Coronary artery (tissue), 2 donors: ENCODE measurements around the gene KIAA0040.

Experiments used
- DNase-seq: peaks from one replicate; pipeline ENCODE4 v3.0.0-alpha.2; 2017; ENCODE audit warnings: low spot score
- H3K27ac ChIP-seq, 2 donors: fragments of 200-600 bp; sonication (generic); one replicate each; pipeline ENCODE4 v1.5.1; 2016 to 2019
- H3K4me3 ChIP-seq: fragments of 200-600 bp; sonication (generic); 2 replicates; pipeline ENCODE4 v1.5.1; 2016; ENCODE audit warnings: mild to moderate bottlenecking, moderate library complexity
- CTCF ChIP-seq: fragments of 200-600 bp; sonication (generic); IDR thresholded peaks from one replicate; pipeline ENCODE4 v1.5.1; 2019; ENCODE audit warnings: antibody characterized with exemption

The KIAA0040 gene

DNA sequence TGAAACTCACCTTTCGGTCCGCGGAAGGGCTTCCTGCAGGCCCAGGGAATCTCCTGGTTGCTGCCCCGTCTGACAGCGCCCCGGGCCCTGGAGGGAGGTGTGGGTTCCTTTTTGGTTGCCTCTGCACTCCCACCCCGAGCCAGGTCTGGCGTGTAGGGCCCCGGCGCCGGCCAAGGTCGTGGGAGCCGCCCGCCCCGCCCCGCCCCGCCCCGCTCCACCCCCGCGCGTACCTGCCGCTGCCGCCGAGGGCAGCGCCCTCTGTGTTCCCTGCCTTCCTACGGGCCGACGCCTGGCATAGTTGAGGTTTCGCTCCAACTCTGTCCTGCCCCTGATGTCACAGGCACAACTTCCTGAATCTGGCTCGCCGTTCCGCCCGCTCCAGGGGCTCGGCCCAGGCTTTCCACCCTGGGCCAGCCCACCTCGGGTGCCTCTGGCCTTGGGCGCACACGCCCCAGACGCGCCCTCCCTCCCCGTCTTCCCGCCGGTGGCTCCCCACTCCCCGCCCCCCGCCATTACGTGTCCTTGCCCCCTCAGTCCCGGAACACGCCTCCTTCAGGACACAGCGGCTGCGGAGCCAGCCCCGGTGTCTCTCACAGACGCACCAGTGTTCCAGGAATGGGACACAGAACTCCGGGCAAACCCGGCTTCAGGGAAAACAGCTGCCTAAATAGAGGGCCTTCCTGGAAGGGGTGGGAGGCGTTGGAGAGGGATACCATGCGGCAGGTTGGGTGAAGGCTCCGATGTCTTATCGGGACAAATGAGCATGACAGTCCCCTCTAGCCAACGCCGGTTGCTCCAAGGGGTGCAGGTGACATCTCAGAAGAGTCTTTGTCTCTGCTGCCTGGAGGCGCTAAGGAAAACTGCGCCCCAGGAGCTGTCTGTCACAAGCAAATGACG is at the start of gene KIAA0040:
KIAA0040 (minus strand) TSS at position 147 of the 897 bp plus-strand sequence. CDS start 31,763 bp downstream, outside the sequence.
- DNase-seq, result peak; percentile 89
- TF ChIP-seq CTCF, result no peak
- Histone ChIP-seq H3K27ac (peak within 1 kb of the TSS; percentile 84 to 89), H3K4me3 (peak within 1 kb of the TSS; percentile 70)

- DNase-seq, result no peak
- TF ChIP-seq CTCF, result no peak
- H3K27ac ChIP-seq, result no peak overlapping the region
- H3K4me3 ChIP-seq, result no peak overlapping the region
These were observed 44.8 kb upstream of the KIAA0040 start for GRCh38 chr1:175237389-175237788.

DNA sequence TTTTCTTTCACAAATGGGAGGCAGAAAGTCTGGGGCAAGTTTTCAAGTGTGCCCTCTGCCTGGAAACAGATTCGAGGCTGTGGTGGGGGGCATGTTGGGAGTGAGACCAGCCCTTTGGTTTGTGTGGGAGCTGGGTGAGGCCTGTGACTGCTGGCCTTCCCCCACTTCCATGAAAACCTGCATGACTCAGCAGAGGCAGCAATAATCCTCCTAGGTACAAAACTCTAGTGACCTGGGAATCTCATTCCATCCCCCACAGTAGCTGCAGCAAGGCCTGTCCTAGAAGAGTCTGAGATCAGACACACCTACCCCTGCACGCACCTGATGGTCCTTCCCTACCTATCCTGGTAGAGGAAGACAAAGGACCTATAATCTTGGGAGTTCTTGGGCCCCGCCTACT is 42.1 kb upstream of the KIAA0040 start:
- no peak for DNase-seq
- Histone ChIP-seq H3K4me3 (no peak overlapping the region), H3K27ac (no peak overlapping the region)
- TF ChIP-seq CTCF, result no peak

GRCh38 chr1:175232335-175232734 is 39.8 kb upstream of the KIAA0040 start:
- no peak for TF ChIP-seq CTCF
- no peak for DNase-seq
- H3K4me3 ChIP-seq, result no peak overlapping the region

GRCh38 chr1:175225805-175226129 is 33.2 kb upstream of the KIAA0040 start:
- no peak overlapping the region for H3K27ac ChIP-seq
- no peak overlapping the region for H3K4me3 ChIP-seq
- TF ChIP-seq CTCF, result no peak
- no peak for DNase-seq

More at GRCh38 chr1:175232335-175232734, 39.8 kb upstream of the KIAA0040 start:
- no peak overlapping the region for H3K27ac ChIP-seq

DNA sequence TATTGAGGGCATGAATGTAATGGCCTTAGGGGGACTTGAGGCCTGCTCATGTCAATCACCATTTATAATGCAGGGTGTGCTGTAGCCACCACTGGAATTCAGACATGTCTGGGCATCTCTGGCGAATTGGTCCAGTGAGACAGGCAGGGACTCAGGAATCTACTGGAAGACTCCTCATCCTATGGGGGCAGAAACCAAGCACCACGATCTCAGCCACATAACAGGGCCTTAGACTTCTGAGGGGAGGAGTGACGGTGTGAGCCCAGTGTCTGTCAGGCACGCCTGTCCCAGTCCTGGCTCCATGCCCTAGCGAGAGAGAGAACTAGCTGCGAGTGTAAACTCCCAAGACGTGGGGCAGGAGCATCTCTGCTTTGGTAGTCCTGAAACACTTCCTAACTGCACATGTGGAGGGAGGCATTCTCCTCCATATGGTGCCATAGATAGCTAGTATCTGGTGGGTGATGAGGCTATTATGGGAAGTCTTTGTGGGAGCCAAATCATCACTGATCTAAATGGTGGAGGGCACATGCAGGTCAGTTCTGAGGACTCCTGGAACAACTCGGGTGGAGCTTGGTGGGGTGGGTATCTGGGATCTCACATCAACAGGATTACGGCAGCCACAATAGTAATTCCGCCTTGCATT is 29.8 kb upstream of the KIAA0040 start:
- no peak overlapping the region for H3K4me3 ChIP-seq
- TF ChIP-seq CTCF, result no peak
- H3K27ac ChIP-seq, result no peak overlapping the region
- no peak for DNase-seq
